ENCODE results near the gene PRSS48. TPM values are rescaled to one million over a fixed set of nuclear protein-coding genes. Genes with fewer than 3 reads are reported as not detected.

The PRSS48 gene
- total and polyA plus RNA-seq, 10 of the 15 experiments (the other 5 are each of a cell fraction or from before 2014, with no cell fraction given): not detected

- 0% methylated on average over 1 of the region's 1 CpG for WGBS (ENCODE audit: insufficient coverage, insufficient replicate concordance, low lambda C conversion rate, missing lambda C conversion rate)
- H3K79me2 ChIP-seq (ENCODE audit: control insufficient read depth, insufficient read depth, low read length): no peaks in the 10 kb centered on the region
- ChIA-PET RAD21 (ENCODE audit: unreplicated experiment) (no interaction called here), CTCF (no interaction called here), POLR2A (no interaction called here), SMC1A (ENCODE audit: uncharacterized antibody, unreplicated experiment) (no interaction called here)
- H3K4me2 ChIP-seq (ENCODE audit: control insufficient read depth, insufficient read depth): no peak overlapping the region
- H3K27ac ChIP-seq (ENCODE audit: control insufficient read depth, insufficient read depth): no peak overlapping the region
- H3K27me3 ChIP-seq (replicated peaks in 1 of 2; ENCODE audit: control insufficient read depth in 2 of 2, insufficient read depth in 2 of 2, low read length in 1 of 2): no peaks in the 10 kb centered on the region; a peak in 2 of 4 replicates
- no peak overlapping the region for H2AFZ ChIP-seq (ENCODE audit: control insufficient read depth, low read depth, low read length)
- intact Hi-C loops (cut with micrococcal nuclease; ENCODE audit: unreplicated experiment) (no loop called here), in situ Hi-C loops (cut with MboI) (no loop called here)
- H4K20me1 ChIP-seq (ENCODE audit: control insufficient read depth, insufficient read depth): no peaks in the 10 kb centered on the region
- H3K4me3 ChIP-seq: no peak overlapping the region
- FAIRE-seq (no peak), ATAC-seq (no peak), DNase-seq (ENCODE audit: low read depth, low spot score) (no peak)
- H3K9me3 ChIP-seq (replicated peaks; ENCODE audit: control insufficient read depth, insufficient read depth, low read length): no peaks in the 10 kb centered on the region
- TF ChIP-seq STAT3 (IDR thresholded peaks at IDR 0.05; ENCODE audit: low read depth, low read length): no peak
- no peak for TF ChIP-seq SIX5 (IDR thresholded peaks at IDR 0.05; ENCODE audit: low read depth, low read length, severe bottlenecking)
- TF ChIP-seq NBN (IDR thresholded peaks at IDR 0.05): no peak
- TF ChIP-seq NRF1 (conservative IDR thresholded peaks at IDR 0.05; ENCODE audit: low read depth, low read length): no peak
- TF ChIP-seq SPI1 (IDR thresholded peaks at IDR 0.05; ENCODE audit: borderline replicate concordance, insufficient read depth, low read depth, low read length): no peak
- TF ChIP-seq BHLHE40 (IDR thresholded peaks at IDR 0.05; ENCODE audit: borderline replicate concordance in 1 of 2, low read depth in 2 of 2, low read length in 1 of 2): no peak
- TF ChIP-seq EP300 (IDR thresholded peaks at IDR 0.05; ENCODE audit: borderline replicate concordance in 1 of 2, control insufficient read depth in 1 of 2, low read depth in 2 of 2, low read length in 2 of 2): no peak
- TF ChIP-seq MEF2A (IDR thresholded peaks at IDR 0.05; ENCODE audit: insufficient read depth, low read depth, low read length): no peak
- TF ChIP-seq IRF5 (IDR thresholded peaks at IDR 0.05; ENCODE audit: borderline replicate concordance): no peak
- TF ChIP-seq NR2F1 (conservative IDR thresholded peaks at IDR 0.05): no peak
- no peak for TF ChIP-seq E2F8 (IDR thresholded peaks at IDR 0.05; ENCODE audit: low read depth, partially characterized antibody)
- TF ChIP-seq POU2F2 (IDR thresholded peaks at IDR 0.05; ENCODE audit: borderline replicate concordance, low read depth, low read length): no peak
- TF ChIP-seq RELA (IDR thresholded peaks at IDR 0.05; ENCODE audit: borderline replicate concordance, partially characterized antibody): no peak
- TF ChIP-seq CBFB (IDR thresholded peaks at IDR 0.05; ENCODE audit: low read depth): no peak
- no peak for TF ChIP-seq RUNX3 (IDR thresholded peaks at IDR 0.05; ENCODE audit: low read length)
- TF ChIP-seq NFYA (IDR thresholded peaks at IDR 0.05; ENCODE audit: borderline replicate concordance, low read depth, low read length): no peak
- BruUV-seq (replicated peaks): no TSS peak
- H3K4me1 ChIP-seq (ENCODE audit: control insufficient read depth, insufficient read depth, low read length): no peaks in the 10 kb centered on the region
- no peaks in the 10 kb centered on the region for H3K36me3 ChIP-seq (ENCODE audit: control insufficient read depth in 2 of 2, insufficient read depth in 2 of 2, low read length in 1 of 2)
- H3K9ac ChIP-seq (ENCODE audit: control insufficient read depth, insufficient read depth, low read length): no peak overlapping the region
Observed at GRCh38 chr4:151259752-151260151, 17.2 kb upstream of the PRSS48 start.

Data from GM12878 (cell line).